ENCODE measurements around the gene SPOCK1.

DNA sequence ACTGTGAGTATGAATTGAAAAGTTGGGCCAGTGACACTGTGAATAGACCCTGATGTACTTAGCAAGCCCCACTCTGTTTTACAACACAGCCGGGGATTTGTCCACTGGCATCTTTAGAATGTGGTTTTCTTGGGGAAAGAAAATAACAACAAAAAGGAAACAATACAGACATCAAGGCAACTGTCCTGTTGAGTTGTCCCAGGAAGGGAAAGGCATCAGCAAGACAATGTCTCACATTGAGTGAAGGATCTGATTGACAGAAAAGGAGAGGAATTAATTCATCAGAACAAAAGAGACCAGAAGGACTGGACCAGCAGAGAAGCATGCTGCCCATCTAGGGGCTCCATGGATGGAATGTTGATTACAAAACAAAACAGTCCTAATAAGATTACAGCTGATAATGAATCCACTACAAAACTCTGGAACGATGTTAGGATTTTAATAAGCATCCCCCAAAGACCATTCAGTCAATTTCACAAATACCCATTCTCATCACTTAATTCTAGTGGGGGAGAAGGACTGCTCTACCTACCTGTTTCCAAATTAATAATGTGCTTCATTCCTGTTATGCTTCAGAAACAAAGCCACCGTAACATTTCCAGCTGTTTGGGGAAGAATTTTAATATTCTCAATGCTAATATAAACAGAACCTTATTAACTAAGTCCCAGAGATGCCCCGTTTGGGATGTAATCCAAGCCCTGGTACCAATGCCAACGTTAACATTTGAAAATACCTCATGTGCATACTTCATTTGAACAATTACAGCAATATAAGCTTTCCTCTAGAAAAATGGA, 298.0 kb downstream of the SPOCK1 start:
- TF ChIP-seq POLR2A (IDR thresholded peaks at IDR 0.05; ENCODE audit: extremely low read depth, insufficient read length), result no peak
- TF ChIP-seq, protein P1, sequence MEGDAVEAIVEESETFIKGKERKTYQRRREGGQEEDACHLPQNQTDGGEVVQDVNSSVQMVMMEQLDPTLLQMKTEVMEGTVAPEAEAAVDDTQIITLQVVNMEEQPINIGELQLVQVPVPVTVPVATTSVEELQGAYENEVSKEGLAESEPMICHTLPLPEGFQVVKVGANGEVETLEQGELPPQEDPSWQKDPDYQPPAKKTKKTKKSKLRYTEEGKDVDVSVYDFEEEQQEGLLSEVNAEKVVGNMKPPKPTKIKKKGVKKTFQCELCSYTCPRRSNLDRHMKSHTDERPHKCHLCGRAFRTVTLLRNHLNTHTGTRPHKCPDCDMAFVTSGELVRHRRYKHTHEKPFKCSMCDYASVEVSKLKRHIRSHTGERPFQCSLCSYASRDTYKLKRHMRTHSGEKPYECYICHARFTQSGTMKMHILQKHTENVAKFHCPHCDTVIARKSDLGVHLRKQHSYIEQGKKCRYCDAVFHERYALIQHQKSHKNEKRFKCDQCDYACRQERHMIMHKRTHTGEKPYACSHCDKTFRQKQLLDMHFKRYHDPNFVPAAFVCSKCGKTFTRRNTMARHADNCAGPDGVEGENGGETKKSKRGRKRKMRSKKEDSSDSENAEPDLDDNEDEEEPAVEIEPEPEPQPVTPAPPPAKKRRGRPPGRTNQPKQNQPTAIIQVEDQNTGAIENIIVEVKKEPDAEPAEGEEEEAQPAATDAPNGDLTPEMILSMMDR (IDR thresholded peaks at IDR 0.05; ENCODE audit: low read depth, low read length), result no peak
